Measurements from ENCODE around the gene ORC2.
"Not testable (repeated sequence)": the region's sequence is repeated elsewhere in the genome, so short reads cannot be mapped to it uniquely, and the experiment has no call there.

Gene ORC2

GRCh38 chr2:200963124-200963917 lies at the start of gene ORC2:
Gene ORC2 (minus strand): TSS chr2:200963660. CDS start chr2:200958123, 5,537 bp downstream.
- DNase-seq: peak; percentile 94 to 95

DNA sequence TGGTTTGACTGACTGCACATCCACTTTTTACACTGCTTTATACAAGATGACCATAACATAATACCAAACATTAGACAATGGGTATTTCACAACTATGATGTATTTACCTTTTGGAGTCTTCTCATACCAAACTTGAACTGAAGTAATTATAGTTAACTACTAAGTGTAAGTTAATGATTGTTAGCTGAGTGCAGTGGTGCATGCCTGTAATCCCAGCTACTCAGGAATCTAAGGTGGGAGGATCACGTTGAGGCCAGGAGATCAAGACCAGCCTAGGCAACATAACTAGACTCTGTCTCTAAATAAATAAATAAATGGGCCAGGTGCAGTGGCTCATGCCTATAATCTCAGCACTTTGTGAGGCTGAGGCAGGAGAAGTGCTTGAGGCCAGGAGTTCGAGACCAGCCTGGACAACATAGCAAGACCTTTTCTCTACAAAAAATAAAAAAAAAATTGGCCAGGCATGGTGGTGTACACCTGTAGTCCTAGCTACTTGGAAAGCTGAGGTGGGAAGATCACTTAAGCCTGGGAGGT lies 44.9 kb upstream of the ORC2 start:
- DNase-seq: no peak

GRCh38 chr2:201007584-201007998 lies 44.1 kb upstream of the ORC2 start:
- no peak for DNase-seq

DNA sequence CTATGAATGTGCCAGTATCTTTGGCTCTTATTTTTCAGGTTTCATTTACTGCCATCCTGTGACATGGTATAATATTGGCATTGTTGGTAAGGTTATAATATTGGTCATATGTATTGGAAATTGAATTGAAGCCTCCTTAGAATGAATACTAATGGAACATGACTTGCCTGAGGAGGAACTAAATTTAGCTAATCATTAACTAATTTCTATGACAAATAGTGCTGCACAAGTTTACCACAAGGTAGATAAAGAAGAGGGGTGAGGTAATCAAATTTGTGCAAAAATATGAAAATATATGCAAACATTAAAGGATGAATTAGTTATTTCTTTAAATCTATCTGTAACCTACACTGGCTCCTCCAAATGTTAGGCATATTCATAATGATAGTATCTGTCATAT lies 43.2 kb upstream of the ORC2 start:
- no peak for DNase-seq

GRCh38 chr2:201004370-201004769 lies 40.9 kb upstream of the ORC2 start:
- no peak for DNase-seq

GRCh38 chr2:200993097-200993496 lies 29.6 kb upstream of the ORC2 start:
- DNase-seq: no peak

DNA sequence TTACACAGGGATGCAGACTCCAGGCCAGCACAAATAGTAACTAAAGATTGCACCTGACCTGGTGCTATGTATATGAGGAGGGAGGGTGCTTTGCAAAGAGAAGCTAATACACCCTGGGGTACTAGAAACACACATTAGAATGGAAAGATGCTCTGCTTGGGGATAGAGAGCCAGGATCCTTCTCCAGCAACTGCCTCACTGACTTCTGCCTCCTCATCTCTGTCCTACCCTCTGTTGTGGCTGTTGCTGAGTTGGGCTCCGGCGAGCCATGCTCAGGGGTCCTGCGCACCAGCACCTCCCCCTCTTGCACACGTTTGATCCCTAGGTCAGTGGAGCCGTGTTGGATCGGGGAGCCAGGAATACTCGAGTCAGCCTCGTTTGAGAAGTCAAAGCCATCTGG lies 23.7 kb upstream of the ORC2 start:
- no peak for DNase-seq

DNA sequence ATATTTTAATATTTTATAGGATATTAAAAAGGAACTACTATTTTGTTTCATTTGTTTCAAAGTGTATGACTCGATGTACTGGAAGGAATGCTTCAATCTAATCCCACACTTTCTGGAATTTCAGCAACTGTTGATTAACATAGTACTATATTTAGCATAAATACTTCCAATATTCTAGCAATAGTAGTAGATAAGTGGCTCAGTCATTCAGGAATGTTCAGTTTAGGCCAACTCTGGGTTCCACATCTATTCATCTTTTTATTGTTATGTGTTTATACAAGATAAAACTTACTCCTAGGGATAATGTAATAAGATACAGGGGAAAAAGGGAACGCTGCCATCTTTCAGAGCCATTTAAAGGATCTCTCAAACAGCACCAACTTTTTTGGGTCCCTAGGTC lies 22.3 kb upstream of the ORC2 start:
- DNase-seq: no peak

DNA sequence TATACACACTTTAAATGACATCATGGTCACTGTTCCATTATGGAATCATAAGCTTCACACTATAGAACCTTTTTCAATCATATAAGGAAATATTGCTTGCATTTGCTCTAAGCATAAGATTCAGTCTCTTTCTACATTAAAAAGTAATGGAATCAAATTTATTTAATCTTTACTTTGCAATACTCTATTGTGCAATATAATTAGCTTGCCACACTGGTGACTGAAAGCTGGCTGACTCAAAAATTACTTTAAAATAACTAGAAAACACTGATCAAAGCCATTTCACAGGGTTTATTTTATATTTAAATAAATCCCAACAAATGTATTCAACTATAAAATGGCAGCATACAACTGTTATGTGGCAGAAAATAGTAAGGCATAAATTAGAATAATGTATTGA lies 13.2 kb upstream of the ORC2 start:
- no peak for DNase-seq

DNA sequence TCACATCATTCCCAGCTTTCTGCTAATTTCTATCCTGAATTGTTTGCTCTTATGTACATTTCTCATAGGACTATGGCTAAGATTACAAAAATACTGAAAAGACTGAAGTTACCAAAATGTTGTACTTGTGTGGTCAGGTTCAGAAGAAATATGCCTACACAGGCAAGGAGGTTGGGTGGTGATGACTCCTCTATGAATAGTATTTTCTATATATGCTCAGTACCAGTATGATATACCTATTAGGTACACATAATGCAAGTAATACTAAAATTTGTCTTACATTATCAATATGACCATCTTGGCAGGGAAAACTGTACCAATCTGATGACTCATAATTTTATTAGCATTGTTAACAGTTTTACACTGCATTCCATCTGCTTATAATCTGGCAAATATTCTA lies 12.2 kb upstream of the ORC2 start:
- no peak for DNase-seq

GRCh38 chr2:200970057-200970456 lies 6.6 kb upstream of the ORC2 start:
- DNase-seq: not testable (repeated sequence)

DNA sequence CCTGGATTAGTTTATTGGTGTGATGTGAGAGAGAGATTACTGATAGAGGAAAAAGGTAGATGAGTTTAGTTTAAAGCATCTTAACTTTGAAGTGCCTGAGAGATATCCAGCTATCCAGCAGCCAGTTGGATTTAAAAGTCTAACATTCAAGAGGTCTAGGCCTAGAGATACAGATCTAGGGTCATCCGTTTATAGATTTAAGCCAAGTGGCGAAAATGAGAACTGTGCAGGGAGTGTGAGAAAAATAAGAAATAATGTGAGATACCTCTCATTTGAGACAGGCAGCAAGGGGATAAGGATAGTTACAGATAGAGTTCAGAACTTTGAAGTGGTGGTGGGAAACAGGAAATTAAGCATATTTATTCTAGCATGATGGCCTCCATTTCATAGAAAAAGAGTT lies 5.3 kb upstream of the ORC2 start:
- DNase-seq: no peak

- no peak for DNase-seq
Measured at GRCh38 chr2:200968162-200968561, 4.7 kb upstream of the ORC2 start.

DNA sequence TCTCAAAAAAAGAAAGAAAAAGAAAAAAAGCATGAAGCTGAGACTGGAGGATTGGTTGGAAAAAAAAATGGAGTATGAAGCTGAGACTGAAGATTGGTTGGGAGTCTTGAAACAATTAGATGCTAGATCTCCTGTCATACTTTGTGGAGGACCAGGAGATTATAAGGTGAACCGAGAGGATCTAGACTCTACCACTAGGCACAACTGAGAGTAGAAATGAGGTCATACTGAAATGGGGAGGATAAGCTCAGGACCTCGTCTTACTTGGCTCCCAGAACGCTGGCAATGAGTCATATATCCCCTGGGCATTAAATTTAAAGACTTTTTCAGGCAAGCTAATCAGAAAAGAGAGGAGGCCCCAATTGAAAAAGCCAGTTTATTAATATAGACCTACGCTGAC lies 3.3 kb upstream of the ORC2 start:
- DNase-seq: no peak

- DNase-seq: no peak
Measured at GRCh38 chr2:200964498-200964897, 1.0 kb upstream of the ORC2 start.

DNA sequence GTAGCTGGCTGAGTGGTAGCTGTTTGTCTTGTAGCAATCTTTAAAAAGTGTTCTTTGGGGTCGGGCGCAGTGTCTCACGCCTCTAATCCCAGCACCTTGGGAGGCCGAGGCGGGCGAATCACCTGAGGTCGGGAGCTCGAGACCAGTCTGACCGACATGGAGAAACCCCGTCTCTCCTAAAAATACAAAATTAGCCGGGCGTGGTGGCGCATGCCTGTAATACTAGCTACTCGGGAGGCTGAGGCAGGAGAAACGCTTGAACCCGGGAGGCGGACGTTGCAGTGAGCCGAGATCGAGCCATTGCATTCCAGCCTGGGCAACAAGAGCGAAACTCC lies 425 bp upstream of the ORC2 start:
- not testable (repeated sequence) for DNase-seq

DNA sequence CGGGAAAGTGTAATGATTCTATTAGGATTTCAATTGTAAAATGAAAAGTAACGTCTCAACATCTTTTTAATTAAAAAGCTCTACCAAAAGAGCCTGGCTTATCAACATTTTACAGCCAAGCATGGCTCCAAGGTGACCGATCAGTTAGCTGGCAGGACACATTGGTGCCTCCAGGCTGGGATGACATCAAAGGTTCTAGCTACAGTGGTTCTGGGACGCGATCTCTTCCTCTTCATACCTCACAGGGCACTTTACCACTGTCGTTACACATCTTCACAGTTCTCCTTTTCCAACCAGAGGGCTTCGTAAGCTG lies 693 bp downstream of the ORC2 start:
- DNase-seq: no peak

- no peak for DNase-seq
Measured at GRCh38 chr2:200961674-200962073, 1.8 kb downstream of the ORC2 start.

GRCh38 chr2:200950378-200950777 lies 13.1 kb downstream of the ORC2 start:
- no peak for DNase-seq

- no peak for DNase-seq
Measured at GRCh38 chr2:200945395-200945729, 18.1 kb downstream of the ORC2 start.

GRCh38 chr2:200944467-200945394 lies 18.7 kb downstream of the ORC2 start:
- DNase-seq: peak; percentile 78 to 85

GRCh38 chr2:200943527-200944105 lies 19.8 kb downstream of the ORC2 start:
- DNase-seq: no peak

- no peak for DNase-seq
Measured at GRCh38 chr2:200939832-200940231, 23.6 kb downstream of the ORC2 start.
